ENCODE measurements around the gene EFNB3.

The EFNB3 gene

GRCh38 chr17:7713782-7714181, 8.8 kb downstream of the EFNB3 start:
- peaks cover 11% of the 10 kb centered on the region for H3K27me3 ChIP-seq (ENCODE audit: insufficient read depth, low read depth, severe bottlenecking)
- no peak for DNase-seq
- no peak overlapping the region for H3K27ac ChIP-seq
- TF ChIP-seq, protein P1, sequence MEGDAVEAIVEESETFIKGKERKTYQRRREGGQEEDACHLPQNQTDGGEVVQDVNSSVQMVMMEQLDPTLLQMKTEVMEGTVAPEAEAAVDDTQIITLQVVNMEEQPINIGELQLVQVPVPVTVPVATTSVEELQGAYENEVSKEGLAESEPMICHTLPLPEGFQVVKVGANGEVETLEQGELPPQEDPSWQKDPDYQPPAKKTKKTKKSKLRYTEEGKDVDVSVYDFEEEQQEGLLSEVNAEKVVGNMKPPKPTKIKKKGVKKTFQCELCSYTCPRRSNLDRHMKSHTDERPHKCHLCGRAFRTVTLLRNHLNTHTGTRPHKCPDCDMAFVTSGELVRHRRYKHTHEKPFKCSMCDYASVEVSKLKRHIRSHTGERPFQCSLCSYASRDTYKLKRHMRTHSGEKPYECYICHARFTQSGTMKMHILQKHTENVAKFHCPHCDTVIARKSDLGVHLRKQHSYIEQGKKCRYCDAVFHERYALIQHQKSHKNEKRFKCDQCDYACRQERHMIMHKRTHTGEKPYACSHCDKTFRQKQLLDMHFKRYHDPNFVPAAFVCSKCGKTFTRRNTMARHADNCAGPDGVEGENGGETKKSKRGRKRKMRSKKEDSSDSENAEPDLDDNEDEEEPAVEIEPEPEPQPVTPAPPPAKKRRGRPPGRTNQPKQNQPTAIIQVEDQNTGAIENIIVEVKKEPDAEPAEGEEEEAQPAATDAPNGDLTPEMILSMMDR (IDR thresholded peaks at IDR 0.05; ENCODE audit: low read depth, low read length) = no peak
- H3K9me3 ChIP-seq (ENCODE audit: severe bottlenecking) = no peaks in the 10 kb centered on the region
- H3K36me3 ChIP-seq = no peaks in the 10 kb centered on the region
- no peak overlapping the region for H3K4me3 ChIP-seq (ENCODE audit: low read depth, low read length)

- H3K4me3 ChIP-seq (ENCODE audit: low read depth, low read length) = no peak overlapping the region
- H3K27ac ChIP-seq = no peak overlapping the region
- TF ChIP-seq, protein P1 (IDR thresholded peaks at IDR 0.05; ENCODE audit: low read depth, low read length) = no peak
- no peaks in the 10 kb centered on the region for H3K9me3 ChIP-seq (ENCODE audit: severe bottlenecking)
- no peaks in the 10 kb centered on the region for H3K36me3 ChIP-seq
- peaks cover 11% of the 10 kb centered on the region for H3K27me3 ChIP-seq (ENCODE audit: insufficient read depth, low read depth, severe bottlenecking)
- DNase-seq = no peak
Measured at GRCh38 chr17:7714721-7715594, 10.0 kb downstream of the EFNB3 start.

- H3K27ac ChIP-seq = peak overlapping the region; percentile 77
- TF ChIP-seq, protein P1 (IDR thresholded peaks at IDR 0.05; ENCODE audit: low read depth, low read length) = no peak
- no peak for DNase-seq
- H3K36me3 ChIP-seq = no peaks in the 10 kb centered on the region
- peak overlapping the region; percentile 67 for H3K4me3 ChIP-seq (ENCODE audit: low read depth, low read length)
- H3K9me3 ChIP-seq (ENCODE audit: severe bottlenecking) = no peaks in the 10 kb centered on the region
- peaks cover 11% of the 10 kb centered on the region for H3K27me3 ChIP-seq (ENCODE audit: insufficient read depth, low read depth, severe bottlenecking)
Measured at GRCh38 chr17:7715936-7716886, 11.2 kb downstream of the EFNB3 start.

DNA sequence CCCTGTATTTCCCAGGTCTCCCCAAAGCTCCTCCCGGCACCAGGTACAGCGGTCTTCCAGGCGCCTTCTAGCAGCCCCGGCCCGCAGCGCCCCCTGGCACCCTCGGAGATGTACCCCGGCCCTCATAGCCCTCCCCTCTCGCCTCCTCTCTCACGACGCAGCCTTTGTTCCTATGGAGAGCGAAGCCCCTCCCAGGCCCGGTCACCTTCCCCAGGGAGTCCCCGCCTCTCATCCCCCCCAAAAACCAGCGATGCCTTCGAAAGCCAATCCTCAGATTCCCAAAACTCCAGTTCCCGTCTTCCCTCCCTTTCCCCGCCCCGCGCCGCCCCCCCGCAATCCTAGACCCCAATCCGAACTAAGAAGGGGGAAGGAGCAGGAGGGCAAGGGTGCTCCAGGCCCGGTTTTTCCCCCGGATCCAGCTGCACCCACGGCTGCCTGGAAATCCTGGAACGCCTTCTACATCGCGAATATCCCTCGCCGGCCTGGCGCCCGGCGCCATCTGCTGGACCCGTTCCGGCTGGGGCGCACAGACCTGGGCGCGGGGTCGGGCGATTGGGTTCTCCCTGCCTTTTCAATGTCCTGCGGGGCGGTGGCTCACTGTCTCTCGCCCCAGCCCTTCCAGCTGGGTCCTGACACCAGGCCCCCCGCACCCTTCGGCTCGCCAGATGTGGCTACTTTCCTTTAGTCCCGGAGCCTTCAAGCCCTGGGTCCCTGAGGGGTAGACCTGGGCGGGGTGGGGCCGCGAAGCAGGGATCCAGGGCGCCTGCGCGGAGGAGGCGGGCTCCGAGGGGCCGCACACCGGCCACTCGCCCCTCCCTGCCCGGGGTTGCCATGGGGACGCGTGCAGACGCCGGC, 12.1 kb downstream of the EFNB3 start, which contains the start of gene DNAH2:
Gene DNAH2, plus strand, starts transcription at position 844 of the 855 bp plus-strand sequence. CDS start 1,991 bp downstream, outside the sequence.
- peak; percentile 96 for DNase-seq
- Histone ChIP-seq H3K27me3 (ENCODE audit: insufficient read depth, low read depth, severe bottlenecking) (peaks cover 11% of the 10 kb centered on the region), H3K4me3 (ENCODE audit: low read depth, low read length) (peak within 1 kb of the TSS; percentile 67), H3K9me3 (ENCODE audit: severe bottlenecking) (no peaks in the 10 kb centered on the region), H3K27ac (peak within 1 kb of the TSS; percentile 77), H3K36me3 (no peaks in the 10 kb centered on the region)
- TF ChIP-seq, protein P1 (IDR thresholded peaks at IDR 0.05; ENCODE audit: low read depth, low read length) = peak; percentile 69

GRCh38 chr17:7717756-7718350, 12.9 kb downstream of the EFNB3 start:
- DNase-seq = no peak
- Histone ChIP-seq H3K36me3 (no peaks in the 10 kb centered on the region), H3K9me3 (ENCODE audit: severe bottlenecking) (no peaks in the 10 kb centered on the region), H3K27me3 (ENCODE audit: insufficient read depth, low read depth, severe bottlenecking) (peaks cover 11% of the 10 kb centered on the region), H3K27ac (peak overlapping the region; percentile 77), H3K4me3 (ENCODE audit: low read depth, low read length) (peak overlapping the region; percentile 67)
- TF ChIP-seq, protein P1 (IDR thresholded peaks at IDR 0.05; ENCODE audit: low read depth, low read length) = no peak
